ENCODE data around the gene BCORL1. TPM values are rescaled to one million over a fixed set of nuclear protein-coding genes. Genes with fewer than 3 reads are reported as not detected.

BCORL1 gene
- polyA plus RNA-seq, 1 donor from 2014 or later = 1.0 TPM

GRCh38 chrX:130085551-130086446 is 103.4 kb downstream of the BCORL1 start:
- no peaks in the 10 kb centered on the region for H3K36me3 ChIP-seq (ENCODE audit: insufficient read depth, low read length)
- H3K4me2 ChIP-seq (ENCODE audit: low read length) = no peak overlapping the region
- H2AFZ ChIP-seq (ENCODE audit: low read depth, low read length) = no peak overlapping the region
- no peak overlapping the region for H3K4me3 ChIP-seq (ENCODE audit: low read length)
- no peaks in the 10 kb centered on the region for H3F3A ChIP-seq (ENCODE audit: insufficient read depth, low read length, poor library complexity, severe bottlenecking)
- H3K9ac ChIP-seq (ENCODE audit: low read length) = no peak overlapping the region
- no peak overlapping the region for H3K27ac ChIP-seq (ENCODE audit: low read length)
- no peaks in the 10 kb centered on the region for H3K9me3 ChIP-seq (ENCODE audit: low read length)
- H3K79me2 ChIP-seq (replicated peaks; ENCODE audit: insufficient read depth, low read length) = no peaks in the 10 kb centered on the region
- no peaks in the 10 kb centered on the region for H3K9me2 ChIP-seq (ENCODE audit: insufficient read depth, low read length)
- H3K27me3 ChIP-seq (ENCODE audit: insufficient read depth, low read depth, low read length) = no peaks in the 10 kb centered on the region
- H4K20me1 ChIP-seq (ENCODE audit: insufficient read depth) = no peaks in the 10 kb centered on the region
- TF ChIP-seq EP300 (conservative IDR thresholded peaks at IDR 0.05; ENCODE audit: poor library complexity, severe bottlenecking) (no peak), POLR2AphosphoS5 (IDR thresholded peaks at IDR 0.05) (no peak), CTCF (IDR thresholded peaks at IDR 0.05; ENCODE audit: poor library complexity, severe bottlenecking) (no peak), EZH2 (IDR thresholded peaks at IDR 0.05; ENCODE audit: borderline replicate concordance, insufficient read depth, low read length, poor library complexity, severe bottlenecking) (no peak), REST (IDR thresholded peaks at IDR 0.05; ENCODE audit: borderline replicate concordance) (no peak), RAD21 (conservative IDR thresholded peaks at IDR 0.05) (no peak), SMC3 (conservative IDR thresholded peaks at IDR 0.05; ENCODE audit: poor library complexity) (no peak), TAF1 (IDR thresholded peaks at IDR 0.05; ENCODE audit: low read depth) (no peak), MXI1 (conservative IDR thresholded peaks at IDR 0.05; ENCODE audit: poor library complexity, severe bottlenecking) (no peak)

GRCh38 chrX:130086447-130087206 is 104.2 kb downstream of the BCORL1 start:
- Histone ChIP-seq H3K4me2 (ENCODE audit: low read length) (no peak overlapping the region), H3K9me2 (ENCODE audit: insufficient read depth, low read length) (no peaks in the 10 kb centered on the region), H3K27ac (ENCODE audit: low read length) (no peak overlapping the region), H3K9me3 (ENCODE audit: low read length) (no peaks in the 10 kb centered on the region), H3F3A (ENCODE audit: insufficient read depth, low read length, poor library complexity, severe bottlenecking) (no peaks in the 10 kb centered on the region), H3K9ac (ENCODE audit: low read length) (no peak overlapping the region), H4K20me1 (ENCODE audit: insufficient read depth) (no peaks in the 10 kb centered on the region), H2AFZ (ENCODE audit: low read depth, low read length) (no peak overlapping the region), H3K27me3 (ENCODE audit: insufficient read depth, low read depth, low read length) (no peaks in the 10 kb centered on the region), H3K36me3 (ENCODE audit: insufficient read depth, low read length) (no peaks in the 10 kb centered on the region), H3K79me2 (replicated peaks; ENCODE audit: insufficient read depth, low read length) (no peaks in the 10 kb centered on the region), H3K4me3 (ENCODE audit: low read length) (no peak overlapping the region)
- TF ChIP-seq EP300 (conservative IDR thresholded peaks at IDR 0.05; ENCODE audit: poor library complexity, severe bottlenecking) = no peak
- TF ChIP-seq POLR2AphosphoS5 (IDR thresholded peaks at IDR 0.05) = no peak
- no peak for TF ChIP-seq RAD21 (conservative IDR thresholded peaks at IDR 0.05)
- TF ChIP-seq SMC3 (conservative IDR thresholded peaks at IDR 0.05; ENCODE audit: poor library complexity) = no peak
- TF ChIP-seq EZH2 (IDR thresholded peaks at IDR 0.05; ENCODE audit: borderline replicate concordance, insufficient read depth, low read length, poor library complexity, severe bottlenecking) = no peak
- no peak for TF ChIP-seq MXI1 (conservative IDR thresholded peaks at IDR 0.05; ENCODE audit: poor library complexity, severe bottlenecking)
- TF ChIP-seq CTCF (IDR thresholded peaks at IDR 0.05; ENCODE audit: poor library complexity, severe bottlenecking) = no peak

All from neural cell (in vitro differentiated cells).